Activated naive CD8-positive, alpha-beta T cell (primary cell): ENCODE results near the gene MTHFSD.

Experiments
- H3K27ac Mint-ChIP-seq: one replicate; pipeline ENCODE4 v1.8.0; 2021; ENCODE audit warnings: mixed read lengths
- H3K27me3 Mint-ChIP-seq: one replicate; pipeline ENCODE4 v1.8.0; 2021; ENCODE audit warnings: mixed read lengths
- H3K36me3 Mint-ChIP-seq: one replicate; pipeline ENCODE4 v1.8.0; 2021; ENCODE audit warnings: mixed read lengths
- H3K4me1 Mint-ChIP-seq: one replicate; pipeline ENCODE4 v1.8.0; 2021; ENCODE audit warnings: low read depth, mixed read lengths
- H3K4me3 Mint-ChIP-seq: one replicate; pipeline ENCODE4 v1.8.0; 2021; ENCODE audit warnings: mild to moderate bottlenecking, mixed read lengths
- H3K9me3 Mint-ChIP-seq: one replicate; pipeline ENCODE4 v1.8.0; 2021; ENCODE audit warnings: low read depth, mixed read lengths

MTHFSD gene

DNA sequence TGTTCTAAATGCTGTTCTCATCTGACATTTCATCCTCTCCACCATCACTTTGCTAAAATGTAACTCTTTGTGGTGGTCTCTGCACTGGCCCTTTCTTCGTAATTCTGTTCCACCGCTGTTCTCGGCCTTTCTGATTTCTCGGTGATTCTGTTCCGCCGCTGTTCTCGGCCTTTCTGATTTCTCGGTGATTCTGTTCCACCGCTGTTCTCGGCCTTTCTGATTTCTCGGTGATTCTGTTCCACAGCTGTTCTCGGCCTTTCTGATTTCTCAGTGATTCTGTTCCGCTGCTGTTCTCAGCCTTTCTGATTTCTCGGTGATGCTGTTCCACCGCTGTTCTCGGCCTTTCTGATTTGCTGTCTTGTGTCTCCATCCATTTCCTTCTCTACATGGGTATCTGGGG, 32.4 kb downstream of the MTHFSD start:
- H3K4me3 Mint-ChIP-seq = no peak overlapping the region
- no peak overlapping the region for H3K27ac Mint-ChIP-seq
- H3K36me3 Mint-ChIP-seq = no peaks in the 10 kb centered on the region
- H3K4me1 Mint-ChIP-seq = peaks cover 5% of the 10 kb centered on the region
- peaks cover 16% of the 10 kb centered on the region for H3K27me3 Mint-ChIP-seq
- H3K9me3 Mint-ChIP-seq = no peaks in the 10 kb centered on the region

GRCh38 chr16:86521236-86522197, 33.5 kb downstream of the MTHFSD start:
- Mint-ChIP-seq H3K27ac (no peak overlapping the region), H3K4me3 (no peak overlapping the region), H3K36me3 (no peaks in the 10 kb centered on the region), H3K27me3 (peaks cover 21% of the 10 kb centered on the region), H3K9me3 (no peaks in the 10 kb centered on the region), H3K4me1 (peaks cover 5% of the 10 kb centered on the region)

- H3K9me3 Mint-ChIP-seq = no peaks in the 10 kb centered on the region
- no peaks in the 10 kb centered on the region for H3K36me3 Mint-ChIP-seq
- no peak overlapping the region for H3K4me3 Mint-ChIP-seq
- H3K27me3 Mint-ChIP-seq = peaks cover 23% of the 10 kb centered on the region
- H3K4me1 Mint-ChIP-seq = peaks cover 5% of the 10 kb centered on the region
- H3K27ac Mint-ChIP-seq = no peak overlapping the region
These were observed 34.5 kb downstream of the MTHFSD start for GRCh38 chr16:86520317-86521210.

GRCh38 chr16:86519649-86520316, 35.3 kb downstream of the MTHFSD start:
- Mint-ChIP-seq H3K4me1 (peaks cover 5% of the 10 kb centered on the region), H3K36me3 (no peaks in the 10 kb centered on the region), H3K27me3 (peaks cover 26% of the 10 kb centered on the region), H3K9me3 (no peaks in the 10 kb centered on the region), H3K4me3 (no peak overlapping the region), H3K27ac (no peak overlapping the region)

DNA sequence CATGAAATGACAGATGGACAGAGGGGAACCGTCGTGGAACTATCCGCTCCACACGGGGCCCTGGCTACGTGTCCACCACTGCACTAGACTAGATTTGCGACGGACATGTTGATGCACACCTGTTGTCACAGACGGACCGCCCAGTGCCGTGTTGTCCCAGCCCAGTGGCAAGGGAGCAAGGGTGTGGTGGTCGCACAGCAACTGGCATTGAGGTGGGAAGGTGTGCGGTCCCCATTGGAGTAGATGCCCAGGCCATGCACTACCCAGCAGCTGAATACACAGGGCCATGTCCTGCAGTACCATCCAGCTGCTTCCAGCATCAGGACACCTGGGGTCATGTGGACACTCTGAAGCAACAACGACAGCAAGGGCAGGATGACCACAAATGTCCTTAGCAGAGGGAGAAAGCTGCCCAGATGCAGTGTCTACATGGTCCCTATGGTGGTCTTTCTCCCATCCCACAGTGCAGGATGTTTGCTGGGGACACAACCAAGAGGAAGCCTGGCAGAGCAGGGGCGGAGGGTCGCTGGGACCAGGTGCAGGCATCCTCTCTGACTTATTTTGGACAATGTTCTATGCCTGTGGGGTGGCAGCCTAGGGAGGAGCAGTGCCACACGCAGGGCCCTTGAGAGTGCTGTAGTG, 35.9 kb downstream of the MTHFSD start:
- H3K27ac Mint-ChIP-seq = no peak overlapping the region
- no peak overlapping the region for H3K4me3 Mint-ChIP-seq
- peaks cover 30% of the 10 kb centered on the region for H3K27me3 Mint-ChIP-seq
- H3K36me3 Mint-ChIP-seq = no peaks in the 10 kb centered on the region
- H3K4me1 Mint-ChIP-seq = peaks cover 5% of the 10 kb centered on the region
- H3K9me3 Mint-ChIP-seq = no peaks in the 10 kb centered on the region

DNA sequence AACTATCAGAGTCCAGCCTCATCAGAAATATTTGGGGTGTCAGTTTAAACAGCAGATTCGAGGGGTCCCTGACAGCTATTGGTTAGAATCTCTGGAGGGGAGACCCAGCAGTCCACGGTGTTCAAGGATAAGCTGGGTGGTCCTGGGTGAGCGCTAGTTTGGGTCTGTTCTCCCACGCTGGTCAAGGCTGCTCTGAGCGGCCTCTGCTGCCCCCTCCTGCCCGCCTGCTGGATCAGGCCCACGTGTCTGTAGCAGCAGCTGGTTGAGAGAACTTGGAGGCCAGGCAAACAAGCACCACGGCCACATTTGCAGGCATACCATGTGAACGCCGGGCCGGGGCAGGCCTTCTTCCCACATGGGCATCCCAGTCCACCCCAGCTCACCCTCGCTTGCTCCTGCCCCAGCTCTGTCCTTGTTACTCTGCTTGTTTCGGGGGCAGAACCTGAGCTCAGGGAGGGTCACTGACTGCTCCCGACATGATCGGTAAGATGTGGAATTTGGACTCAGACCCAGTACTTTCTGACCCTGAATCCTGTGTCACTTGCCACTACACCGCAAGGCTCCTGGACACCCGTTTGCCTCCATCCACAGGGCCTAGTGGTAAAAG, 37.3 kb downstream of the MTHFSD start:
- Mint-ChIP-seq H3K27me3 (peaks cover 39% of the 10 kb centered on the region), H3K27ac (no peak overlapping the region)

DNA sequence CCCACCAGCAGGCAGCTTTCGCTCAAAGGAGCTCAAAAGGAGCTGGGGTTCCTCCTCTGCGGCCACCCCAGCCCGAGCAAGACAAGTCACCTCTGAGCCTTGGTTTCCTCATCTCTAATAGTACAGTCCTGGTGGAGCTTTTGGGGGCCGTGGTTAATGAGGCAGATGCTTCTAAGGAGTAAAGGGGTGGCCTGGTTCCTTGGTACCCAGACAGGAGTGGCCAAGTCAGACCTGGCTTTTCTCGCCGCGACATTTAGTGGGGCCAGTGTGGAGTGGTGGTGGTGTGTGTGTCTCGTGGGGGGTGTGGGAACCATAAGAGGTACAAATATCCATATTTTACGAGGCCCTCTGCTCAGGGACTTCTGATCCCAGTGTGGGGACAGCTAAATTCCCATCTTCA, 38.0 kb downstream of the MTHFSD start:
- no peak overlapping the region for H3K27ac Mint-ChIP-seq

More for the DNA sequence above, 37.3 kb downstream of the MTHFSD start:
- Mint-ChIP-seq H3K36me3 (no peaks in the 10 kb centered on the region), H3K4me1 (peaks cover 11% of the 10 kb centered on the region), H3K4me3 (no peak overlapping the region), H3K9me3 (no peaks in the 10 kb centered on the region)

DNA sequence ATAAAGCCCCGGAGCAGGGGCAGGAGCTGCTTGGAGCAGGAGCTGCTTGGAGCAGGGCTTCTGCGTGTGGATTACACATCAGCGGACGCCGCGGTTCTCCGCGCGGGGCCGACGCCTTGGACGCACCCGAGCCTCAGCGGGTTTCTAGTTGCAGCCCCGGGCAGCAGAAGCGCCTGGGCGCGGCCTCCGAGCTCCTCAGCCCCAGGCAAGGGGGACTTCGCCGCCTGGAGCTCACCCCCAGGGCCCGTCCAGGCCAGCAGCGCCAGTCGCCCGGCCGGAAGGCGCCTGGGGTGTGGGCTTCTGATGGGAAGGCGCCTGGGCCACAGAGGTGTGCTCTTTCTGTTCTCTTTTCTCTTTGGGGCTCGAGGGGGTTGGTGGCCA, 38.4 kb downstream of the MTHFSD start:
- Mint-ChIP-seq H3K27ac (no peak overlapping the region), H3K9me3 (no peaks in the 10 kb centered on the region), H3K4me3 (no peak overlapping the region), H3K27me3 (peaks cover 40% of the 10 kb centered on the region), H3K4me1 (peaks cover 11% of the 10 kb centered on the region), H3K36me3 (no peaks in the 10 kb centered on the region)

More for the DNA sequence above, 38.0 kb downstream of the MTHFSD start:
- H3K9me3 Mint-ChIP-seq = no peaks in the 10 kb centered on the region
- H3K36me3 Mint-ChIP-seq = no peaks in the 10 kb centered on the region
- H3K4me1 Mint-ChIP-seq = peaks cover 11% of the 10 kb centered on the region
- no peak overlapping the region for H3K4me3 Mint-ChIP-seq
- peaks cover 39% of the 10 kb centered on the region for H3K27me3 Mint-ChIP-seq

- Mint-ChIP-seq H3K4me1 (peaks cover 12% of the 10 kb centered on the region), H3K4me3 (no peak overlapping the region), H3K36me3 (no peaks in the 10 kb centered on the region), H3K27me3 (peaks cover 37% of the 10 kb centered on the region), H3K9me3 (no peaks in the 10 kb centered on the region), H3K27ac (no peak overlapping the region)
These were observed 39.0 kb downstream of the MTHFSD start for GRCh38 chr16:86515777-86516622.

GRCh38 chr16:86515413-86515776, 39.6 kb downstream of the MTHFSD start:
- Mint-ChIP-seq H3K27ac (no peak overlapping the region), H3K4me3 (no peak overlapping the region), H3K36me3 (no peaks in the 10 kb centered on the region), H3K27me3 (peaks cover 40% of the 10 kb centered on the region), H3K9me3 (no peaks in the 10 kb centered on the region), H3K4me1 (peaks cover 15% of the 10 kb centered on the region)

GRCh38 chr16:86514481-86515376, 40.3 kb downstream of the MTHFSD start:
- peaks cover 38% of the 10 kb centered on the region for H3K27me3 Mint-ChIP-seq
- H3K4me3 Mint-ChIP-seq = no peak overlapping the region
- H3K36me3 Mint-ChIP-seq = no peaks in the 10 kb centered on the region
- H3K4me1 Mint-ChIP-seq = peaks cover 15% of the 10 kb centered on the region
- peak overlapping the region; percentile 29 for H3K27ac Mint-ChIP-seq
- no peaks in the 10 kb centered on the region for H3K9me3 Mint-ChIP-seq

- Mint-ChIP-seq H3K4me1 (peaks cover 14% of the 10 kb centered on the region), H3K36me3 (no peaks in the 10 kb centered on the region), H3K9me3 (no peaks in the 10 kb centered on the region), H3K27me3 (peaks cover 35% of the 10 kb centered on the region), H3K27ac (no peak overlapping the region), H3K4me3 (no peak overlapping the region)
These were observed 41.4 kb downstream of the MTHFSD start for GRCh38 chr16:86513471-86514277.
